Activated T-cell treated with anti-CD3 and anti-CD28 coated beads, Interleukin-2, amount 50 U/mL, for 48 hours (primary cell): ENCODE results near the gene RPS19.
"Not testable (repeated sequence)": the region's sequence is repeated elsewhere in the genome, so short reads cannot be mapped to it uniquely, and the experiment has no call there.

Experiments used
- DNase-seq, 2 experiments: peaks; one replicate each; pipeline ENCODE4 v3.0.0-alpha.2; 2020

Gene RPS19

DNA sequence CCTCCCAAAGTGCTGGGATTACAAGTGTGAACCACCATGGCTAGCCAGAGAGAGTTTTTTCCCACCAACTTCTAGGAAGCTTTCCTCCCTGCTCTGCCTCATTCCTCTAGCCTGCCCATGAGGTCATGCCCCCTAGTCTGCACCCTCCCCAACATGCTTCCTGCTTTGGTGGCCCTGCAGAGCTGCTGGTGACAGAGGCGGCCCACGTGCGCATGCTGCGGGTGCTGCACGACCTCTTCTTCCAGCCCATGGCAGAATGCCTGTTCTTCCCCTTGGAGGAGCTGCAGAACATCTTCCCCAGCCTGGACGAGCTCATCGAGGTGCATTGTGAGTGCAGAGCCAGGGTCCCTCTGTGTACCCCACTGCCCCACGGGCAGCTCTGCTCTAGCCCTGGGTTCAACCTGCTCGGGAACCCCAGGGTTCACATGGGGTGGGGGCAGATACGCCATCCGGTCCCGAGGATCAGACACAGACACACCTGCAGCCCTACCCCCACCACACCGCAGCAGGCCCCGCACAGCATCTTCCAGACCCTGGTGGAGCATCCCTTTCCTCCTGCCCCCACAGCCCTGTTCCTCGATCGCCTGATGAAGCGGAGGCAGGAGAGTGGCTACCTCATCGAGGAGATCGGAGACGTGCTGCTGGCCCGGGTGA is 41.8 kb downstream of the RPS19 start:
- DNase-seq = no peak

DNA sequence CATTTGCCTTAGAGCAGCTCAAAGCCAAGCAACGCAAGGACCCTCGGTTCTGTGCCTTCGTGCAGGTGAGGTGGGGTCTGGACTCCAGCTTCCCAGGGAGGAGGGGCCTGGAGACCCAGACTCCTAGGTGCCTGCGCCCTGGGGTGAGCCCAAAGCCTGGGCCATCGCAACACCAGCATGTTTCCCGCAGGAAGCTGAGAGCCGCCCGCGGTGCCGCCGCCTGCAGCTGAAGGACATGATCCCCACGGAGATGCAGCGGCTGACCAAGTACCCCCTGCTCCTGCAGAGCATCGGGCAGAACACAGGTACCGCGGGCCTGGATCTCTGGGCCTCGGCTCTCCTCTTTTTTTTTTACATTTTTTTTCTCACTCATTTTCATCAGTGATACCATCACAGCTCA is 42.5 kb downstream of the RPS19 start:
- DNase-seq = no peak

DNA sequence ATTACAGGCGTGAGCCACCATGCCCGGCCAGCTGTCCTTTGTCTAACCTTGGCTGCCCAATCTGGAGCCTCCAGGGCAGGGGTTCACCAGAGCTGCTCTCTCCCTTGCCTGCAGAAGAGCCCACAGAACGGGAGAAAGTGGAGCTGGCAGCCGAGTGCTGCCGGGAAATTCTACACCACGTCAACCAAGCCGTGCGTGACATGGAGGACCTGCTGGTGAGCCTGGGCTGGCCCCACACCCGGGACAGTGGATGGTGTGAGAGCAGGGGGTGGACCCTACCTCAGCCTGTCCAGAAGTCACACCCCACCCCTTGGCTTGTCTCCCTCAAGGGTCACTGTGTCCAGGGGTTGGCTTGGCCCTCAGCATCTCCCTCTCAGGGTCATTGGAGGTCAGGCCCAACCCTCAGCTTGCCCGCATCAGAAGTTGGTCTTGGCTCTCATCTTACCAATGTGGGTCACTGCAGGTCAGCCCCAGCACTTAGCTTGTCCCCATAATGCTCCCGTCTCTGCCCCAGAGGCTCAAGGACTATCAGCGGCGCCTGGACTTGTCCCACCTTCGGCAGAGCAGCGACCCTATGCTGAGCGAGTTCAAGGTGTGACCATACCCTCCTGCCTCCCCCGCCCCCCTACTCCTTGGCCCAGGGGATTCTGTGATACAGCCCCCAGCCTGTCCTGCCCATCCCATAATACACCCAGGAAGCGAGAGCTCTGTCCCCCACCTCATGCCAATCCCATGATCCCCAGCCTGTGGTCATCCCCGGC is 43.3 kb downstream of the RPS19 start:
- no peak for DNase-seq

DNA sequence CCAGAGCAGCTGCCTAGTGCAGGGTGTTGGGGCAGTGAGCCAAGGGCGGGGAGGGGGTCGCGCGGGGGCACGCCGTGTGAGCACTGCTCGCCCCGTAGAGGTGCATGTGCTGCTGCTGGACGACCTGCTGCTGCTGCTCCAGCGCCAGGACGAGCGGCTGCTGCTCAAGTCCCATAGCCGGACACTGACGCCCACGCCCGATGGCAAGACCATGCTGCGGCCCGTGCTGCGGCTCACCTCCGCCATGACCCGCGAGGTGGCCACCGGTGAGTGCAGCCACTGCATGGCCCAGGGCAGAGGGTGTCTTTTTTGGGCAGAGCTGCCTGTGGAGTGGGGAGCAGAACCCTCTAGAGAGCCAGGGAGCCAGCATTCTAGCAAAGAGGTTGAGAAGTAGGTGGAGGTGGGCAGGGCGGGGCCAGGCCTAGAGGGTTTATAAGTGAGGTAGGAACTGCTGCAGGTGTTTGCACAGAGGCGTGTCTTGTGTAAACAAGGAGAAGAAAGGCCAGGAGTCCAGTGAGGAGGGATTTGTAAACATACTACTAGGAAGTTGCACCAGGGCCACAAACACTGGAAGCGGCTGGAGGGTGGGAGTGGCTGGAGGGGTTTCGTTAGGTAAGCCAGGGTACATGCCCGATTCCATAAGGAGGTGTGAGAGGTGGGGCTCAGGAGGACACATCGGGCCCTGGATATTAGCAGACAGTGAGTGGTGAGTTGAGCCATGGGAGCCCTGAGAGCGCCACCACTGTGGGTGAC is 44.2 kb downstream of the RPS19 start:
- no peak for DNase-seq

DNA sequence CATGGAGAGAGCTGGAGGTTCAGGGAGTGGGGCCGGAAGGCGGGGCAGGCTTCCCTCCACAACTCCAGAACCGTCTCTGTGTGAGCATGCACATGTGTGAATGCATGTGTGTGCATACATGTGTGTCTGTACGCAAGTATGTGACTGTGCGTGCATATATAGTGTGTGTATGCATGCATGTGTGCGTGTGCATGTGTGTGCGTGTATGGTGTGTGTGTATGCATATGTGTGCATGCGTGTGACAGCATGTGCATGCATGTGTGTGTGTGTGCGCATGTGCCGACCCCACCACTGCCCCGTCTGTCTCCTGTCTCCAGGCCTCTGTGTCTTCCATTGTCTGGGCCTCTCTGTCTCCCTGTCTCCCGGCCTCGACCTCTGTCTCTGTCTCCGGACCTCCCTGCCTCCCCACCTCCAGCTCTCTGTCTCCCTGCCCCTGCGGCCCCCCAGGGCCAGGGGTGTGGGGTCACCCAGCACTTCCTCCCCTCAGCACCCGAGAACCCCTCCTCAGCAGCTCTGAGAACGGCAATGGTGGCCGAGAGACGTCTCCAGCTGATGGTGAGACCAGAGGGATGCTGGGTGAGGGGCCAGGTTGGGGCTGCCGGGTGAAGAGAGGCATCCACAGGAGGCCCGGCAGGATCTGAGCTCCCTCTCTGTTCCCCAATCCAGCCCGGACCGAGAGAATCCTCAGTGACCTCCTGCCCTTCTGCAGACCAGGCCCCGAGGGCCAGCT is 45.4 kb downstream of the RPS19 start:
- no peak for DNase-seq

DNA sequence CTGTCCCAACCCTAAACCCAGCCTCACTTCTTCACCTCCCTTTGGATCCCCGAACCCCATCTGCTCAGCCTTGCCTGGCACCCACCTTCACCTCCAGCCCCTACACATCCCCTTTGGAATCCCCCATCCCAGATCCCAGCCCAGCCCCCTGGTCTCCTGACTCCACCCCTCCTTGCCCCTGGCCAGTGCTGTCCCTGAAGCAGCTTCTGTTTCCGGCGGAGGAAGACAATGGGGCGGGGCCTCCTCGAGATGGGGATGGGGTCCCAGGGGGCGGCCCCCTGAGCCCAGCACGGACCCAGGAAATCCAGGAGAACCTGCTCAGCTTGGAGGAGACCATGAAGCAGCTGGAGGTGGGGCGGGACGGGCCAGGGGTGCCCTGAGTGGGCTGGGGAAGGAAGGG is 46.2 kb downstream of the RPS19 start:
- DNase-seq = no peak

DNA sequence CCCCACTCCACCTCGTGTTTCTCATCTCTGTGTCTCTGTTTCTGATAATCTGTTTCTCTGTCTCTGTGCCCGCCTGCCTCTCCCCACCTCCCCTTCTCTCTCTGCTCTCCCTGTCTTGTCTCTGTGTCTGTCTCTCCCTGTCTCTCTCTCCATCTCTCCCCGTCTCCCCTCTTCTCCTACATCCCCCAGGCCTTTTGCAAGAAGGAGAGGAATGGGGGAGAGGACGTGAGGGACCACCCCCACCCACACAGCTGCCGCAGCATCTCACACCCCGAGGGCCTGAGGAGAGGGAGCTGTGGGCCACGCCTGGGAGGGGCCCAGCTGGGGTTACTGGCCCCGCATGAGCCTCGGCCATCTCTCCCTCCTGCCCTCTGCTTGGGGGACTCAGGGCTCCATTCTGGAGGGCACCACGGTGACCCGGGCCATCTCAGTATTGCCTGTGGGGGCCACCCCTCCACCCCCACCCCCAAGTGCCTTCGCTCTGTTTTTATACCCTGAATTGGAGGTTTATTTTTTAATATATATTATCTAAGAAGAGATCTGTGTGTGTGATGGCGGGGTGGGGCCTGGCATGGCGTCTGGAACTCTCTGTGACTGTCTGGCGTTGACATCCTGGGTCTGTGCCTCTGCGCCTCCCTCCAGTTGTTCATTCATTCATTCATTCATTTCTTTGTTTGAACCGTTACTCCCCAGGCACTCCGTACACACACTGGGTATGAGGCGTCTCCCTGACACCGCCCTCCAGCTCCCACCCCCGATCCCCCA is 47.0 kb downstream of the RPS19 start:
- DNase-seq = no peak

DNA sequence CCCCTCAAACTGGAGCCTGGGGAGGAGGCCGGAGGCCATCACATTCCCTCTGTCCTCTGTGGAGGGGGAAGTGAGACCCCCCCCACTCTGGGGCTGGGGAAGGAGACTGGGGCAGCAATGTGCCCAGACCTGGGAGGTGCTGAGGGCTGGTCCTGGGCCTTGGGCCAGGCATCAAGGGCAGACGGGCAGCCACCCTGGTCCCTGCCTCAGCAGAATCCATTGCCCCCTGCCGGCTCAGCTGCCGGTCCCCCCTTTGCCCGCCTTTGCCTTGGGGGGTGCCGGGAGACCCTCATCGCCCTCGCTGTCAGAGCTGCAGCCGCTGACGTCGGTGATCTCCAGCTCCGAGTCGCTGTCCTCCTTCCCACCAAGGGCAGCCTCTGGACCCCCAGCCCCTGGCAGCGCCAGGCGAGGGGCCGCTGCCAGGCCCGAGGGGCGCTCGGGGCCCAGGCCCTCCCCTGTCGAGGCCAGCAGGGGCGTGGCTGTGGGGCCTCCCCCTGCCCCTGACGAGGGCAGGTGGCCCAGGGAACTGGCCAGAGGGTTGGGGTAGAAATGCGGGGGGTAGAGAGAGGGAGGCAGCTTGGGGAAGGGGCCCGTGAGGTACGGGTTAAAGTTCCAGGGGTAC is 48.0 kb downstream of the RPS19 start:
- no peak for DNase-seq

DNA sequence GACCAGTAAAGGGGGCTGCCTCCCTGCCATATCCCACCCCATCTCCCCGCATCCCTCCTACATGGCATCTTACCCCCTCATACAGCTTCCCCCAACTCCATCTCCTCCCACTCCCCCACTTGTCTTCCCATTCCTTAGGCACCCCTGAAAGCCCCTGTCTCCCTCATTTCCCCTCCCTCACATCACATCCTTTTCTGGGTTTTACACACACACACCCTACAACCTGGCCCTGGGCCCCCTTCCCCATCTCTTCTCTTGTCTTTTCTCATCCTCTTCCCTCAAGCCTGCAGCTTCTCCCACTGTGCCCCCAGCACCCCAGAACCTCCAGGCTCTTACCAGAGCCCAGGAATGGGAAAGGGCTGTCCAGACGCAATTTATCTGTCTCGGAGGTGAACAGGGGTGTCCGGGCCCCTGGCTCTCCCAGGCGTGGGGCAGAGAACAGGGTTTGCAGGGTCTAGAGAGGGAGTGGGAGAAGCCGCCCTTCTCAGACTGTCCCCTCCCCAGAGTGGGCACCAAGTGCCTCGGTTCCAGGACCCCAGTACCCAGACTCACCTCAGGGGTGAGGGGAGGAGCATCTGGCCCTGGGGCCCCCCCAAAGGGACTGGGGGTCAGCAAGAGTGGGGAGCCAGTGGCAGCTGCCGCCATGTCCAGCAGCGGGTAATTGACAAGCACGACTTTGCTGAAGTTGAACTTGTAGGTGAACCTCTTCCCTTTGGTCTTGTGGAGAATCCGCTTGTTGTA is 48.8 kb downstream of the RPS19 start:
- DNase-seq = no peak

DNA sequence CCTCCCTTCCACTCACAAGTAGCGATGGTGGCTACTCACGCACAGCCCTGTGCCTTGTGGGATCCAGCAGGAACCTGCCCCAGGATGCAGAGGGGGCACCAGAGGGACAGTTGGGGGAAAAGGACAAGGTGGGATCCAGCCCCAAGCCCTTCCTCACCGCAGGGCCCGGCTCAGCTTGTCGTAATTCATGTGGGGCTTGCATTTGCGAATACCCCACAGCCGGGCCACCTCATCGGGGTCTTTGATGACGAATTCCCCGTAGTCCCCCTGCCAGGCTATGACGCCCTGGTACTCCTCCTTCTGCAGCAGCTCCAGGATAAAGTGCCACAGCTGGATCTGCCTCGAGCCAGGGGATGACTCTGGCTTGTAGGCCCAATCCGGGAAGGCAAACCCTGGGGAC is 49.7 kb downstream of the RPS19 start:
- no peak for DNase-seq

DNA sequence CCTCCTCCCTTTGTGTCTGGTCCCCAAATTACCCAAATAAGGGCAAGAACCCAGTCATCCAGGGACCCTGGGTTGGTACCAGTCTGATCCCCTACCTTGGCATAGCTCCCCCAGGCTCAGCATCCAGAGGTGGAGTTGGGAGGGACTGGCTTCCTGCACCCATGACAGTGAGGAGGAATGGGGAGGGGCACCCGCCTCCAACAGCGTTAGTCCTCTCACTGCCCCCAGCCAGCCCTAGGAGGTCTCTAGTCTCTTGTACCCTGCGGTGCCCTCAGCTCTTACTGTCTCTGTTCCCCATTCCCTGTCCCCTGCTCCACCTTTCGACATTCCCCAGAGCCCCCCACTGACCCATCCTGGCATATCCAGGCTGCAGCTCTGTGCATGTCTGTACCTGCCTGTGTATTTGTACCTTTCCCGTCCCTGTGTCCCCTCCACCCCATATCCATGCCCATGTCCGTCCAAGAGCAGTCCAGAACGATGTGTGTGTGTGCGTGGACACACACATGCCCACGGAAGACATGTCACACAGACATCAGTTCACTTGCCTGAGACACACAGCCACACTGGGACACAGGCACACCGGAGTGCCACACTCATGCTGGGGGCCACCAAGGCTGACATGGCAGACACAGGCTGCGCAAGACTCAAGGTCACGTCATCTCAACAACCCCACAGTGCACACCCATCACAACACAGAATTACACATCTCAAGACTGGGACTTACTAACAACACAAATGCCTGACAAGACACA is 50.4 kb downstream of the RPS19 start:
- DNase-seq = peak in 1 of 2 experiments; percentile 40

DNA sequence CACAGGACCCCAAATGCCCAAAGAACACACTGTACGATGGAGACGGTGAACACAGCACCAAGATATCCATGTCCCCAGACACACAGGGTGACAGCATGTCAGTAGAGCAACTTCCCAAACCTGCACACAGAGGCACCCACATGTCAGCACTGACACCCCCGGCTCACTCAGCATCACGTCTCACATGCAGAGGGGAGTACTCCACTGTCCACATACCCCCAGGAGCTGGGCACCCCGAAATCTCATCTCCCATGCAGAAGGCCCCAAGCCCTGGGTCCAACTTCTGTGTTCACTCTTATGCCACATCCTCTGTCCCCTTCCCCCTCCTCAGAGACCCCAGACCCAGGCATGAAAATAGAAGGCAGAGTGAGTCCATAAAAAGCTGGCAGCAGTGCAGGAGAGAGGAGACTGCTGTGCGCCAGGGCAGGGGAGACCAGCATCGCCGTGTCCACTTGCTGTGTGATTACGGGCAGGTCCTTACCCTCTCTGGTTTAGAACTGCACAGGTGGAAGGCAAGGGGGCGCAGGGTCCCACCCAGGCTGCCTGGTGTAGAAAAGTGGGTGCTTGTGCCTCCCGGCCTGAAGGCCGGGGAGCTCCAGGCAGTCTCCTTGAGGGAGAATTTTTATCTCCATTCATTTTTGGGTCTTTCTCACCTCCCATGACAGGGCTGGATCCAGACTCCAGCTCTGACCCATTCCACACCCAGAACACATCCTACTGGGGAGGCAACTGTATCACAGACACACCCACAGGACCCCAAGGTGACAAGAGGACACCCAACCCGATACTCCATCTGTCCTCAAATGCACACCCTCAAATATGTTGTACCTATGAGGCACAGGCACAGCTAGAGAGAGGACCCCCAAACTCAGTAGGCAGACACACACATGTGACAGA is 51.2 kb downstream of the RPS19 start:
- peak in 1 of 2 experiments; percentile 40 for DNase-seq

DNA sequence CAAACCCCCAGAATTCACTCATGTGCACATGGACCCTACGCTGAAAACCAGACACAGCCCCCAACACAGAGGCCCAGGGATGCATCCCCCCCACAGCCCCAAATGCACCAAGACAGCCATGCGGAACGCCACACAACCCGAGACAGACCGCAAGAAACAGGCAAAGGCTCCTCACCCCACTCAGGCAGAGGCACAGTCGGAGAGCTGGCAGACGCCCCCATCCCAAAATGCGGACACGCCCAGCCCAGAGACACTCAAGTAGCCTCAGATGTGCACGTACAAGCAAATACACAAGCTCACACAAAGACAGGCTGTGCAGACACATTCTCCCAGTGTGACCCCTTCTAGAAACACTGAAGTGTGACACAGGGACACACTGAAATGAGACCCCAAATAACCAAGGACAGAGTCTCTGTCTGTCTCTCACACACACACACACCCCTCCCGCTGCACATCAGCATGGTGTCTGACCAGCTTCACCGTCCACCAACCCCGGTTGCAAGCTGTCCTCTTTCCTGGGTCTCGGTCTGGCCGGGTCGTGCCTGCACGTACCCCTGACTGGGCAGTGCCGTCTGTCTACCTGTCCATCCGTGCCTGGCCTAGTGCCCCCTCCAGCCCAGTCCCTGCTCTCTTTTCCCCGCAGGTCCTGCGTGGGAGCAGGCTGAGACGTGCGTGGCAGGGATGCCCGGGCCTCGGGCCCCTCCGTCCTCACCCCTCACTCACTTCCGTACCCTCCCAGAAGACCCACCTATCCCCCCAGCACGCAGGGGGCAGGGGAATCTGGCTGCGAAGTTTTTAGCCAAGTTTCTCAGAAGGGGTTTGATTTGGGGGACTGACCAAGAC is 52.1 kb downstream of the RPS19 start:
- peak; percentile 43 to 46 for DNase-seq

DNA sequence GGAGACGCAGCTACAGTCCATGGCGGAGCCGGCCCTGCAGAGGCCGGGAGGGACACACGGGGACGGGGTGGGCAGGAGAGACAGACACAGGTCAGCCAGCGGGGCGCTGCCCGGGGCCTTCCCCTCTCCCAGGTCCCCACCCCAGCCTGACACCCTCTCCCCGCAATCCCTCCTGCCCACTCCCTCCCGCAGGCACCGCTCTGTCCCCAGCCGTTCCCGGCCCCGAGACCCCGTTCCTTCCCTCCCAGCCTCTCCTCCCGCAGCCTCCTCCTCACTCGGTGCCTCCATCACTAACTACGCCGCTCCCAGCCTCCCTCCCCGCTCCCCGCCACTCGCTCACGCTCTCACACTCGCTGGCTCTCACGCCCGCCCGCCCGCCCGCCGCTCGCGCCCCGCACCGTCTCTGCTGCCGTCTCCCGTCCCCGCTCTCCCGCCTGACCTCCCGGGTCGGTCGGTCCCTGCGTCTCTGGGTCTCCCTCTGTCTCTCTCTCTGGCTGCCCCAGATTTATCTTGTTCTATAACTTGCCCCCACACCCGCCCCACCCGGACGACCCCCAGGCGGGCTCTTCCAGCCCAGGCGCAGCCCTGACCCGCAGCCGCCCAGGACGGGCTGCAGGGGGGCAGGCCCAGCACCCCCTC is 53.0 kb downstream of the RPS19 start:
- peak in 1 of 2 experiments; percentile 39 for DNase-seq

DNA sequence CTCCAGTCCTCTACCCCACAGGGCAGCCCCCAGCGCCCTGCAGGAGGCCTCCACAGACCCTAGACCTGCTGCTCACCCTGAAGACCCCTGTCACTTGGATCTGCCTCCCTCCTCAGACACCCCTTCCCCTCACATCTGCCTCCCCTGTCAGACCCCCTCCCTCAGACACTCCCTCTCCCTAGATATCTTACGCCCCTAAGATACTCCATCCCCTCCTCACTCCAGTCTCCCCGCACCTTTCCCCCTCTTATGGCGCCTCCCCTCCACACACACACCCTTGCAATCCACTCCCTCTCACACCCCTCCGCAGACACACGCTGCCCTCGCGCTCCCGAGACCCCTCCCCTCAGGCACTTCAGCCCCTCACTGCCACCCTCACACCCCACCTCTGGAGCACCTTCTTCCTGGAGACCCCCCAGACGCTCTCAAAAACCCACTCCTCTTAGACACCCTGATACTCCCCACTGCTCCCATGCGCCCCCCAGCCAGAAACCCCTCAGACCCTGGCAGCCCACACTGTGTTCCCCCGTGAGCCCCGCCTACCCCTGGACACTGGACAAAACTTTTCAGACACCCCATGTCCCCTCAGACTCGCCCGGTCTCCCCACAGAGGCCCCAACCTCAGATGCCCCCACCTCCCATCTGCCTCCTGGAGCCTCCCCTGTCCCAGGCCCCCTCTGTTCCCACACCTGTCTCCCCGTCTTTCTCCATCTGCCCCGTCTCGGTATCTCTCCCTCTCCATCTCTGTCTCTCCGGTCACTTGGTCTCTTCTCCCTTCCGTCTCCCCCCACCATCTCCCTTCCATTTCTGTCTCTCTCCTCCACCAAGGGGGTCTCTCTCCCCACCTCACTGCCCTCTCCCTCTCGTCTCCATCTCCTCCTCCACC is 53.7 kb downstream of the RPS19 start:
- no peak for DNase-seq

DNA sequence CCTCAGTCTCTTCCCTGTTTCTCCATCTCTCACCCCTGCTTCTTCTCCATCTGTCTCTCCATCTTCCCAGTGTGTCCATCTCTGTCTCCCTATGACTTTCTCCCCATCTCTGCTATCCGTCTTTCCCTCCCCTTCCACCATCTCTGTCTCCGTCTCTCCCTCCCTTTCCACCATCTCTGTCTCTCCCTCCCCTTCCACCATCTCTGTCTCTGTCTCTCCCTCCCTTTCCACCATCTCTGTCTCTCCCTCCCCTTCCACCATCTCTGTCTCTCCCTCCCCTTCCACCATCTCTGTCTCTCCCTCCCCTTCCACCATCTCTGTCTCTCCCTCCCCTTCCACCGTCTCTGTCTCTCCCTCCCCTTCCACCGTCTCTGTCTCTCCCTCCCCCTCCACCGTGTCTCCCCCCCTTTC is 54.4 kb downstream of the RPS19 start:
- DNase-seq = not testable (repeated sequence)
